Measurements from ENCODE around the gene DBH.

Gene DBH

GRCh38 chr9:133696071-133696472, 59.9 kb downstream of the DBH start:
- no peak overlapping the region for H3K4me3 ChIP-seq (replicated peaks; ENCODE audit: low read depth, low read length)
- no peak for DNase-seq (ENCODE audit: extremely low read depth, low read depth)
- no peak for TF ChIP-seq CTCF (IDR thresholded peaks at IDR 0.05; ENCODE audit: low read depth, low read length, missing control alignments)

- no peak overlapping the region for H3K4me3 ChIP-seq (replicated peaks; ENCODE audit: low read depth, low read length)
- no peak for DNase-seq (ENCODE audit: extremely low read depth, low read depth)
- TF ChIP-seq CTCF (IDR thresholded peaks at IDR 0.05; ENCODE audit: low read depth, low read length, missing control alignments): no peak
Measured at GRCh38 chr9:133699546-133699945, 63.4 kb downstream of the DBH start.

- no peak for DNase-seq (ENCODE audit: extremely low read depth, low read depth)
- TF ChIP-seq CTCF (IDR thresholded peaks at IDR 0.05; ENCODE audit: low read depth, low read length, missing control alignments): no peak
- no peak overlapping the region for H3K4me3 ChIP-seq (replicated peaks; ENCODE audit: low read depth, low read length)
Measured at GRCh38 chr9:133700819-133701320, 64.7 kb downstream of the DBH start.

- no peak overlapping the region for H3K4me3 ChIP-seq (replicated peaks; ENCODE audit: low read depth, low read length)
- no peak for DNase-seq (ENCODE audit: extremely low read depth, low read depth)
- TF ChIP-seq CTCF (IDR thresholded peaks at IDR 0.05; ENCODE audit: low read depth, low read length, missing control alignments): no peak
Measured at GRCh38 chr9:133701321-133701980, 65.3 kb downstream of the DBH start.

- no peak overlapping the region for H3K4me3 ChIP-seq (replicated peaks; ENCODE audit: low read depth, low read length)
Measured at GRCh38 chr9:133701981-133702797, 66.0 kb downstream of the DBH start.

More at GRCh38 chr9:133701981-133702797, 66.0 kb downstream of the DBH start:
- no peak for TF ChIP-seq CTCF (IDR thresholded peaks at IDR 0.05; ENCODE audit: low read depth, low read length, missing control alignments)
- DNase-seq (ENCODE audit: extremely low read depth, low read depth): no peak

Measured in HFF-Myc (cell line).